C1 segment of cervical spinal cord (tissue), 14 donors: ENCODE measurements around the gene ERCC1.

Source experiments
- DNase-seq, 14 donors: peaks; one replicate each; lab custom pipeline; 2025; lab: John Stamatoyannopoulos, UW

Gene ERCC1

DNA sequence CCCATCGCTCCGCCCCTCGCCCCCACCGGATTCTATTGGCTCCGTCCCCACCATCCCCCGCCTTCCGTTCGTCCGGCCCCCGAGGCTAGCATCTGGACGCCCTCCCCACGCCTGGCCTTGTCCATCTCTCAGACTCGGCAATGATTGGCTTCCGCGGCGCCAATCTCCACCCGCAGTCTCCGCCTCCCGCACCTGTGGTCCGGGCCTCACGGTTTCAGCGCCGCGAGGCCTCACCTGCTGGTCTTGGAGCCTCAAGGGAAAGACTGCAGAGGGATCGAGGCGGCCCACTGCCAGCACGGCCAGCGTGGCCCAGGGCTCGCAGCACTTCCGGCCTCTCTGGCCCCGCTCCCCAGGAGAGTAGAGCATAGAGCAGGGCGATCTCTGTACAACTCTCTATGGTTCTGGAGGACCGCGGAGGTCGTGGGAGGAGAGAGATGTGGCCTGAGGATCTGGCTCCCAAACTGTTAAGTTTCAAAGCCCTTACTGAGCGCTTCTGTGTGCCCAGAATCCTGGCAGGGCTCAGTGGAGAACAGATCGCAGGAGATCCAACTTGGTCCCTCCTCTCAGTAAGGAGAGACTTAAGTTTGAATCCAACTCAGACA lies at the start of gene ERCC1:
Gene ERCC1, minus strand, starts transcription at position 329 of the 602 bp plus-strand sequence. CDS start 543 bp downstream, outside the sequence.
- DNase-seq = peak; percentile 33 to 95 (median 87)

- DNase-seq = no peak
Observed at GRCh38 chr19:45473367-45473681, 49.6 kb upstream of the ERCC1 start.

DNA sequence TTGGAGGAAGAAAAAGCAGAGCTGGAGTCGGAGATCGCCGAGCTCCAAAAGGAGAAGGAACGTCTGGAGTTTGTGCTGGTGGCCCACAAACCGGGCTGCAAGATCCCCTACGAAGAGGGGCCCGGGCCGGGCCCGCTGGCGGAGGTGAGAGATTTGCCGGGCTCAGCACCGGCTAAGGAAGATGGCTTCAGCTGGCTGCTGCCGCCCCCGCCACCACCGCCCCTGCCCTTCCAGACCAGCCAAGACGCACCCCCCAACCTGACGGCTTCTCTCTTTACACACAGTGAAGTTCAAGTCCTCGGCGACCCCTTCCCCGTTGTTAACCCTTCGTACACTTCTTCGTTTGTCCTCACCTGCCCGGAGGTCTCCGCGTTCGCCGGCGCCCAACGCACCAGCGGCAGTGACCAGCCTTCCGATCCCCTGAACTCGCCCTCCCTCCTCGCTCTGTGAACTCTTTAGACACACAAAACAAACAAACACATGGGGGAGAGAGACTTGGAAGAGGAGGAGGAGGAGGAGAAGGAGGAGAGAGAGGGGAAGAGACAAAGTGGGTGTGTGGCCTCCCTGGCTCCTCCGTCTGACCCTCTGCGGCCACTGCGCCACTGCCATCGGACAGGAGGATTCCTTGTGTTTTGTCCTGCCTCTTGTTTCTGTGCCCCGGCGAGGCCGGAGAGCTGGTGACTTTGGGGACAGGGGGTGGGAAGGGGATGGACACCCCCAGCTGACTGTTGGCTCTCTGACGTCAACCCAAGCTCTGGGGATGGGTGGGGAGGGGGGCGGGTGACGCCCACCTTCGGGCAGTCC lies 49.0 kb upstream of the ERCC1 start:
- no peak for DNase-seq

DNA sequence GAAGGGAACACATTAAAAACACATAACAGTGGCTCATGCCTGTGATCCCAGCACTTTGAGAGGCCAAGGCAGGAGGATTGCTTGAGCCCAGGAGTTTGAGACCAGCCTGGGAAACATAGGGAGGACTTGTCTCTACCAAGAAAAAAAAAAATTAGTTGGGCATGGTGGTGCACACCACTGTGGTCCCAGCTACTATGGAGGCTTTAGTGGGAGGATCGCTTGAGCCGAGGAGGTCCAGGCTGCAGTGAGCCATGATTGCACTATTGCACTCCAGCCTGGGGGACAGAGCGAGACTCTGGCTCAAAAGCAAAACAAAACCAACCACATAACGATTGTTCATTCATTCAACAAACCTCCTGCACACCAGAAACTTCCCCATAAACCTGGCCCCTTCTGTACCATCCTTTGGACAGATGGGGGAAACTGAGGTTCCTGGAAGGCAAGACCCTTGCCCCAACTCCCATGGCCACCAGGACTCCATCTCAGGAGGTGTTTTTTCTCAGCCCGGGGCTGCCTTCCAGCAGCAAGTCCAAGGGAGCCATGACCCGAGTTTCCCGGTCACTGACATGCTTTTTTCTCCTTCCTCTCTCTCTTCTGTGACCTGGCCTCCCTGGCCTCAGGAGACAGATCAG lies 48.3 kb upstream of the ERCC1 start:
- DNase-seq = no peak

GRCh38 chr19:45471111-45471930 lies 47.6 kb upstream of the ERCC1 start:
- DNase-seq = no peak

DNA sequence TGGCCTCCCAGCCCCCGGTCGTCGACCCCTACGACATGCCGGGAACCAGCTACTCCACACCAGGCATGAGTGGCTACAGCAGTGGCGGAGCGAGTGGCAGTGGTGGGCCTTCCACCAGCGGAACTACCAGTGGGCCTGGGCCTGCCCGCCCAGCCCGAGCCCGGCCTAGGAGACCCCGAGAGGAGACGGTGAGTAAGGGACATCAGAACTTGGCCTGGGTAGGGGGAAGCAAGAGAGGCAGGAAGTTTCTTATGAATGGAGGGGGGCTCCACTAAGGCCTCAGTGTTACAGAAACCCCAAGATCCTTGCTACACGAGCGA lies 47.0 kb upstream of the ERCC1 start:
- DNase-seq = no peak

DNA sequence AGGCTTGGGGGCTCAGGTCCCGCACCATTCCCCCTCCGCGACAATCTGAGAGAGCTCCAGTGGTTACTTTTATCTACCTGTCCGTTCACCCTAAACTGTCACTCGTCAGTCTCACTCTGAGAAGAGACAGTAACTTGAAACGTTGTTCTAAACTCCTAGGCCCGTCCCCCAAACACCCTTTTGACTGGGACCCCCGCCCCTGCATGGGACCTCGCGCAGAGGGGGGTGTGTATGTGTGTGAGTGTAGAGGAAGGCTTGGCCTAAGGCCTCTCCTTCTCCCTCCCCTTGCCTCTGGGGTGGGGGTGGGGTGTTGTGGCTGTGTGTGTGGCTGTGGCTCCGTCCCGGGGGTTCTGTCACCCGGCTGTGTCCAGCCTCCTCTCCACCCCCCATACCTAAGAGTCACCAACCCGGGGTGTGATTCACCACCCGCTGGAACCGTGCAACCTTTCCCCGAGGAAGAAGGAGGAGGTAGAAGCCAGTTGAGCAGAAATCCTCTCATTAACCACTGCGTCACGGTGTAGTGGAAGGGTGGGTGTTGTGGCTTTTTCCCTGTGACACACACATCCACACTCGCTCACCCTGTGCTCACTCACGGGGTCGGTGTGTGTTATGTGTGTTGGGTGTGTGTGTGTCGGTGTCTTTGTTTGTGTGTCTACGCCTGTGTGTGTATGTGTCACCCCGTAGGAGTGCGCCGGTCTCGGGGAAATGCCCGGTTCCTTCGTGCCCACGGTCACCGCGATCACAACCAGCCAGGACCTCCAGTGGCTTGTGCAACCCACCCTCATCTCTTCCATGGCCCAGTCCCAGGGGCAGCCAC lies 46.4 kb upstream of the ERCC1 start:
- DNase-seq = no peak

DNA sequence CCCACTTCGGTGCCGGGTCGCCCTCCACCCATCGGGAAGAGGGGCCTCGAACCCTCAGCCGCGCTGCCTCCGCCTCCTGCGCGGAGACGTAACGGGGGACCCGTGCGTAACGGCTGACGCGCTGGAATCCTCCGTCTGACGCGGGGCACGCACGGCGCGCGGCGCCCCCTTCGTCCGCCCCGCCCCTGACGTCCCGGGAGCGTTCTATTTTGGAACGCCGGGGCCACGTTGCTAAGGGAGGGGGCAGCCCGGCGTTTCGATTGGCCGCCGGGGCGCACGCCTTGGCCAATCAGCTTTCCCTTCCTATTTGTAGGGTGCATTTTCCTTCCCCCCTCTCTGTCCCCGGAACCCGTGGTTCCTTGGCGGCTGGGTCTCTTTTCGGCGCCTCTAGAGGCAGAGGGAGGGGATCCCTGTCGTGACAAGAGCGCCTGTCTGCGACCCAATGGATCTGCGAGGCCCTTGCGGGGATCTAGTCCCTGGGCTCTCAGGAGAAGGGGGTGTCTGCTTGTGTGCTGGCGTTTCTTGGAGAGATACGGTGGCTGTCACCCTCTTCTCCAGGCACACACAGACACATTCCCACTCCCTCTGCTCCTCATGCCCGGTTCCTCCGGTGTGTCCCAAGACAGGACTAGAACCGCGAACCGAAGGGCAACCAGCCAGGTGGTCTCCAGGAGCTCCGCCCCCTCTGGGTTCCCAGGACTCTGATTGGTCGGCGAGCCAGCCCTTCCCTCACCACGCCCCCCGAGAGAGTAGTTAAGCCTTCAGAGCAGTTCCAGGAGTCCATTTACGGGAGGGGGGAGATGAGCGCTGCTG lies 45.6 kb upstream of the ERCC1 start:
- peak; percentile 38 to 95 (median 75) for DNase-seq

DNA sequence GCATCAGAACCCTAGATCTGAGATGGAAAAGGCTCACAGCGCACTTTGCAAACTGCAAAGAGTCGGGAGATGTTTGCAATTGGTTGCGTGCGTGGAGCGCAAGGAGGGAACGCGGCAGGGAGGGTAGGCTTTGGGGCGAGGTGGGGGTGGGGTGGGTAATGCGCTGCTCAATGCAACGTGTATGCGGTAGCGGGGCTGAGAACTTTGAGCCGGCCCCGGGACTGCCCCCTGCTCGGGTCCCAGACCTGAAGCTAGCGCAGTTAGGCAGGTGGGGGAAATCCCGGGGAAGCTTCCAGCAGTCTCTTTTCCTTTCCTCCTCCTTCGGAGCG lies 45.0 kb upstream of the ERCC1 start:
- DNase-seq = peak in 1 of 14 donors; percentile 61

- peak in 2 of 14 donors; percentile 29 to 54 for DNase-seq
Observed at GRCh38 chr19:45468159-45468651, 44.5 kb upstream of the ERCC1 start.

DNA sequence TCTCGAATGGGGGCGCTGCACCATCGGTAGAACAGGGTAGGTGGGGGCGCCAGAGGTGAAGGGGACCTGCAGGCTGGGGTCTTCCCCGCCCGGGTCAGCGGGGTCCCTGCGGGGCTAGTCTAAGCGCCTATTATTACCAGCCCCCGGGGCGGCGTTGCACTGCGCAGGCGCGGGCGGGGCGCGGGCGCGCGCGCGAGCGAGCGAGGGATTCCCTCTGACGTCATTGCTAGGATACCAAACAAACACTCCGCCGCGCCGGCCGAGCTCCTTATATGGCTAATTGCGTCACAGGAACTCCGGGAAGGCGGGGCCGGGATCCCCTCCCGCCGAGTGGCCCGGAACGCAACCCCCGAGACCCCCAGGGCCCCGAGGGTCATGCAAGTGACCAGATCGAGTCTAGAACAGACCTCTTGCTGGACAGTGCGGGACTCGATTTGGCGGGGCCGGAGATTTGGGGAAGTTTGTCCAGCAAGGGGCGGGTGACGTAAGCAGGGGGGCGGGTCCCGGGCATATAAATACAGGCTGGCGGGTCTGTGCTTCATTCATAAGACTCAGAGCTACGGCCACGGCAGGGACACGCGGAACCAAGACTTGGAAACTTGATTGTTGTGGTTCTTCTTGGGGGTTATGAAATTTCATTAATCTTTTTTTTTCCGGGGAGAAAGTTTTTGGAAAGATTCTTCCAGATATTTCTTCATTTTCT lies 43.9 kb upstream of the ERCC1 start, which contains the start of gene FOSB:
Gene FOSB, plus strand, starts transcription at position 541 of the 703 bp plus-strand sequence. CDS start 591 bp downstream, outside the sequence.
- peak; percentile 77 to 99 (median 94) for DNase-seq

DNA sequence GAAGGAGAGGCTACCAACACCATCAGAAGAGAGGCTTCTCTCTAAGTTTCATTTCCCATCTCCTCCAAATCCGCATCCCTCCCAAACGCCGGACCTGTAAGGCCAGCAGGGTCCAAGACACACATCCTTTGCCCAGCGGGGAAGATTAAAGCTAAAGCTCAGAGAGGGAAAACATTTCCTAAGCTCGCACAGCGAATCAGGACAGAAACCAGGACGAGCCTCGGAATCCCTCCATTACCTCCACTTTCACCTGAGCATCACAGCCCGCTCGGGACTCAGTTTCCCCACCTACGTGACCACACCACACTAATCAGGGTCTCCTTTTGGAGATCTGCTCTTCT lies 43.4 kb upstream of the ERCC1 start:
- no peak for DNase-seq

DNA sequence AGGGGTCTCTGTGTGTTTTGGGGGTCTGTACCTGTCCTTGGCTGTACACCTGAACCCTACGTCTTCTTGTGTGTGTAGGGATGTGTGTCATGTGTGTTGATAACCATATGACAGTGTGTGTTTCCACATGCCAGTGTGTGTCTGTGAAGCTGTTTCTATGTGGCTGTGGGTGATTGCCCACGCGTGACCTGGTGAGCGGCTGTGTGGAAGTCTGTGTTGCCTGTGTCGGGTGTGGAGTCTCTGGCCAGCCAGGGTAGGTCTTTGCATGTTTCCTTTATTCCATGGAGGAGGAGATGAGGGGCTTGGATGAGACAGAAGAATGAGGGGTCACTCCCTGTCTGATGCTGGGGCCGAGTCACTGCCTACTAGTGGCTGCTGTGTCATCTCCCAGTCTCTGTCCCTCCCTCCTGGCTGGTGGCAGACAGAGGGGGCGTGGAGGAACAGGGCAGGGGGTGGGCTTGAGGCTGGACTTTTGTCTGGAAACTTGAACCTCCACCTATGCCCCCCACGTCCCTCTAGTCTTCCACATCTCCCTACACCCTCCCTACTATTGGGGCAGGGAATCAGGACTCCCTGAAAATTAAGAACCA lies 41.2 kb upstream of the ERCC1 start:
- no peak for DNase-seq

DNA sequence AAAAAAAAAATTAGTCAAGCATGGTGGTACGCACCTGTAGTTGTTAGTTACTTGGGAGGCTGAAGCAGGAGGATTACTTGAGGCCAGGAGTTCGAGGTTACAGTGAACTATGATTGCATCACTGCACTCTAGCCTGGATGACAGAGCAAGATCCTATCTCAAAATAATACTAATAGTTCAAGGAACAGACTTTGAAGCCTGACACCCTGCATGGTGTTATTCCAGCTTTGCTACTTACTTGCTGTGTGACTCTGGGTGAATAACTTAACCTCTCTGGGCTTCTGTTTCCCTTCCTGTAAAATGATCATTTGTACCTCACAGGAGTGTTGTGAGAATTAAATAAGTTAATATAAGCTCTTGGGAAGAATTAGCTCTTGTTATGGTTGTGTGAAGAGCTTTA lies 40.6 kb upstream of the ERCC1 start:
- no peak for DNase-seq

DNA sequence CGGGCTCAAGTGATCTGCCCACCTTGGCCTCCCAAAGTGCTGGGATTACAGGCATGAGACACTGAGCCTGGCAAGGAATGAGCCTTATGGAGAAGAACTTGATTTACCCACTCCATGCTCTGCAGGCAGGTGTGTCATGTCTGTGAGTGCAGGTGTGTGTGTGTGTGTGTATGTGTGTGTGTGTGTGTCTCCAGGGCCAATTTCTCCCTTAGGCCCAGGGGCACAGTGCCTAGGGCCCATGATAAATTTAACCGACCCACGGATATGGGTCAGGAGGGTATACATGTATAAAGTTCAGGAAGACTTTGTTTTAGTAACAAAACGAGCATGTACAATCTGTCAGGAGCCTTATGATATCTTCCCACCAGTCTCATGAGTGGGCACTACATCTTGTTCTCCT lies 39.5 kb upstream of the ERCC1 start:
- no peak for DNase-seq

DNA sequence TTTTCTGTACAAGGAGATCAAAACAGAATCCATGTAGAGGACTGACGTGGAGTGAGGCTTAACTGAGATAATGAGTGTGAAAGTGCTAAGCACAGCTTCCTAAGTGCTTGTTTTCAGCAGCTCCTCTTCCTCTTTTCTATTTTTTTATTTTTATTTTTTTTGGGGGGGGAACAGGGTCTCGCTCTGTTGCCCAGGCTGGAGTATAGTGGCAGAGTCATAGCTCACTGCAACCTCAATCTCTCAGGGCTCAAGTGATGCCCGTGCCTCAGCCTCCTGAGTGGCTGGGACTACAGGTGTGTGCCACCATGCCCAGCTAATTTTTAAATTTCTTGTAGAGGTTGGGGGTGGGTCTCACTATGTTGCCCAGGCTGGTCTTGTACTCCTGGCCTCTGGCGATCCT lies 38.5 kb upstream of the ERCC1 start:
- no peak for DNase-seq

DNA sequence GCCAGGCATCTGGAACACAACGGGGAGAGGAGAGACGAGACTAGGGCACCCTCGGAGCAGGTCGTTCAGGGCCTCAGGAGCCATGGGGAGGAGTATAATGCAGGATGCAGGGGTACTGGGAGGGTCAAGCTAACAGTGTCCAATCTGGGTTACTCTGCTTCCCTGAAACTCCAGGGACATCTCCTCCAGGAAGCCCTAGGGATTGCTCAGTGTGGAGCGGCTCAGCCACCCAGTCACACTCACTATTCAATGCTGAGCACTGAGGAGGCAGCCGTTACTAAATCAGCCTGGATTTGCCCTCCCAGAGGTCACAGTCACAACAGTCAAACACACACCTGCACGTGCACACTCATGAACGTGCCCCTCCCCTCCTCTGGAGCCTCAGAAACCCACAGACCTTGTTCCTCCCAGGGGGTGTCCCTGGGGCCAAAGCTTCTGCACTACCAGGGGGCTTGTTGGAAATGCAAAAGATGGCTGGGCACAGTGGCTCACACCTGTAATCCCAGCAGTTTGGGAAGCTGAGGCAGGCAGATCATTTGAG lies 37.2 kb upstream of the ERCC1 start:
- DNase-seq = no peak

- DNase-seq = no peak
Observed at GRCh38 chr19:45457776-45458175, 34.1 kb upstream of the ERCC1 start.

DNA sequence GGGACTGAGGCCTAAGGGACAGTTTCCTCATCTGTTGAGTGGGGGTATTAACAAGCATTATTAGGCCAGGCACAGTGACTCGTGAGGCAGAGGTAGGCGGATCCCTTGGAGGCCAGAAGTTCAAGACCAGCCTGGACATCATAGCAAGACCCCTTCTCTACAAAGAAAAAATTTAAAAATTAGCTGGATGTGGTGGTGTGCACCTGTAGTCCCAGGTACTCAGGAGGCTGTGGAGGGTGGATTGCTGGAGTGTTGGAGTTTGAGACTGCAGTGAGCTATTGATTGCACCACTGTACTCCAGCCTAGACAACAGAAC lies 32.7 kb upstream of the ERCC1 start:
- no peak for DNase-seq
